HepG2 (cell line): Measurements from ENCODE around the gene MAP2K7. TPM values are rescaled to one million over a fixed set of nuclear protein-coding genes. Genes with fewer than 3 reads are reported as not detected.

ENCODE experiments used
- ATF7-NPFF ChIP-seq: sonication (generic); formaldehyde crosslinking; IDR thresholded peaks from 2 replicates; pipeline ENCODE4 v1.8.1; 2023; ENCODE audit warnings: mild to moderate bottlenecking, low read depth, missing genetic modification reagents, moderate library complexity
- CHCHD3 ChIP-seq: sonication (generic); formaldehyde crosslinking; IDR thresholded peaks from 2 replicates; pipeline ENCODE4 v1.8.0; 2022; ENCODE audit warnings: mild to moderate bottlenecking, missing genetic modification reagents, moderate library complexity
- DMAP1 ChIP-seq: IDR thresholded peaks from 2 replicates; pipeline ENCODE4 v1.6.1; 2016
- HNF1B ChIP-seq: sonication (generic); formaldehyde crosslinking; IDR thresholded peaks from 2 replicates; pipeline ENCODE4 v1.5.1; 2020; ENCODE audit warnings: mild to moderate bottlenecking, moderate library complexity, missing genetic modification reagents
- MTERF4 ChIP-seq: sonication (generic); formaldehyde crosslinking; IDR thresholded peaks from 2 replicates; pipeline ENCODE4 v1.8.0; 2023; ENCODE audit warnings: mild to moderate bottlenecking, missing genetic modification reagents
- NR2F6 ChIP-seq, 2 experiments: IDR thresholded peaks; 2 replicates each; pipeline ENCODE4 v1.6.1; 2016; ENCODE audit warnings: antibody characterized with exemption in 1 of 2, mild to moderate bottlenecking in 1 of 2
- POLR2A ChIP-seq, 2 experiments: IDR thresholded peaks; 2 replicates each; pipeline ENCODE4 v1.6.1; 2011; ENCODE audit warnings: low read depth in 2 of 2, low read length in 2 of 2, mild to moderate bottlenecking in 1 of 2, moderate library complexity in 1 of 2; ENCODE audit not compliant: insufficient read depth in 1 of 2
- SALL1 ChIP-seq: sonication (generic); formaldehyde crosslinking; IDR thresholded peaks from 2 replicates; pipeline ENCODE4 v1.8.0; 2022; ENCODE audit warnings: mild to moderate bottlenecking, missing genetic modification reagents
- TRAFD1 ChIP-seq: sonication (generic); formaldehyde crosslinking; IDR thresholded peaks from 2 replicates; pipeline ENCODE4 v1.5.1; 2020; ENCODE audit warnings: missing genetic modification reagents, mild to moderate bottlenecking, borderline replicate concordance
- ZBTB38 ChIP-seq: sonication (generic); formaldehyde crosslinking; IDR thresholded peaks from 2 replicates; pipeline ENCODE4 v1.5.1; 2020; ENCODE audit warnings: mild to moderate bottlenecking, missing genetic modification reagents
- ZFAT ChIP-seq: sonication (generic); formaldehyde crosslinking; conservative IDR thresholded peaks from 2 replicates; pipeline ENCODE4 v1.8.1; 2023; ENCODE audit warnings: missing genetic modification reagents, inconsistent platforms
- ZGPAT ChIP-seq: IDR thresholded peaks from 2 replicates; pipeline ENCODE4 v1.6.1; 2016; ENCODE audit warnings: mild to moderate bottlenecking
- ZNF18 ChIP-seq: sonication (generic); formaldehyde crosslinking; IDR thresholded peaks from 2 replicates; pipeline ENCODE4 v1.8.0; 2022; ENCODE audit warnings: mild to moderate bottlenecking, missing genetic modification reagents; ENCODE audit not compliant: insufficient replicate concordance
- ZNF513 ChIP-seq: sonication (generic); formaldehyde crosslinking; conservative IDR thresholded peaks from 2 replicates; pipeline ENCODE4 v1.5.0; 2020; ENCODE audit warnings: missing genetic modification reagents
- ZNF576 ChIP-seq: sonication (generic); formaldehyde crosslinking; IDR thresholded peaks from 2 replicates; pipeline ENCODE4 v1.4.0; 2020; ENCODE audit warnings: mild to moderate bottlenecking, missing genetic modification reagents
- ZNF607 ChIP-seq: sonication (generic); formaldehyde crosslinking; IDR thresholded peaks from 2 replicates; pipeline ENCODE4 v1.5.1; 2020; ENCODE audit warnings: missing genetic modification reagents, mild to moderate bottlenecking, borderline replicate concordance
- ZNF75D ChIP-seq: sonication (generic); formaldehyde crosslinking; IDR thresholded peaks from 2 replicates; pipeline ENCODE4 v1.8.1; 2023; ENCODE audit warnings: missing genetic modification reagents, mild to moderate bottlenecking, borderline replicate concordance
- ZSCAN25 ChIP-seq: sonication (generic); formaldehyde crosslinking; IDR thresholded peaks from 2 replicates; pipeline ENCODE4 v1.8.0; 2022; ENCODE audit warnings: mild to moderate bottlenecking, missing genetic modification reagents
- polyA plus RNA-seq, 8 experiments: library from polyadenylated mRNA; depleted of rRNA in 3 of 8; stranded (reverse) in 7 of 8; unstranded in 1 of 8; fragments of >200 nt; fragmentation: Illumina TruSeq in 4 of 8; extraction: Trizol in 4 of 8; gene quantifications; 2 replicates each; pipeline versions ENCODE4 v1.2.1 to v1.2.3, GENCODE V29; 2011 to 2016; ENCODE audit warnings: low read depth in 4 of 8, missing spikeins in 1 of 8, mixed read lengths in 1 of 8; ENCODE audit not compliant: insufficient read depth in 1 of 8
- total RNA-seq, 5 experiments: library from RNA; depleted of rRNA; stranded (reverse); fragments of >200 nt; fragmentation: Illumina TruSeq; extraction: Trizol; gene quantifications; 2 replicates each; pipeline ENCODE4 v1.2.3, GENCODE V29; 2016; ENCODE audit warnings: low read depth in 1 of 5

MAP2K7 gene
- total and polyA plus RNA-seq, 2 of the 13 experiments (the other 11 are each of a cell fraction or from before 2014, with no cell fraction given), result 9.0 to 10.8 TPM

GRCh38 chr19:7868671-7869452 lies 34.8 kb upstream of the MAP2K7 start (continued):
- no peak for TF ChIP-seq NR2F6 (IDR thresholded peaks at IDR 0.05)
- TF ChIP-seq NR2F6 (CRISPR knock-in tag; IDR thresholded peaks at IDR 0.05), result 0 out of 2 replicates have a peak, but pooled peaks have one; percentile 11
- TF ChIP-seq POLR2A (IDR thresholded peaks at IDR 0.05; ENCODE audit: insufficient read depth in 1 of 2, low read depth in 2 of 2, low read length in 2 of 2), result peak; percentile 46 to 48; a peak in 3 of 4 replicates
- TF ChIP-seq ZNF576, result no peak
- no peak for TF ChIP-seq ZNF607 (CRISPR knock-in tag)
- TF ChIP-seq MTERF4, result peak; percentile 91
- no peak for TF ChIP-seq TRAFD1 (CRISPR knock-in tag)
- TF ChIP-seq CHCHD3 (CRISPR knock-in tag), result no peak
- peak; percentile 84; the same call in 1 of the 2 replicates for TF ChIP-seq ZSCAN25 (CRISPR knock-in tag)
- peak; percentile 52 for TF ChIP-seq ZBTB38 (CRISPR knock-in tag)
- peak; percentile 40; the same call in 1 of the 2 replicates for TF ChIP-seq SALL1
- no peak for TF ChIP-seq ZNF513 (CRISPR knock-in tag)
- no peak for TF ChIP-seq ZNF75D (CRISPR knock-in tag)
- TF ChIP-seq ATF7-NPFF, result no peak; the same call in none of the 2 replicates
- peak; percentile 80 for TF ChIP-seq ZNF18 (CRISPR knock-in tag)
- peak; percentile 46 for TF ChIP-seq ZGPAT
- no peak for TF ChIP-seq DMAP1 (CRISPR knock-in tag)
- TF ChIP-seq ZFAT (CRISPR knock-in tag), result no peak
- TF ChIP-seq HNF1B (CRISPR knock-in tag), result peak; percentile 65
